Mammary epithelial cell (primary cell): ENCODE results near the gene TMEM14A.

ENCODE experiments used
- EZH2 ChIP-seq: IDR thresholded peaks from 2 replicates; pipeline ENCODE4 v1.6.1; 2012; ENCODE audit warnings: low read length, inconsistent platforms, borderline replicate concordance
- TF ChIP-seq, protein P1 (sequence below), 2 donors: IDR thresholded peaks in 1 of 2; conservative IDR thresholded peaks in 1 of 2; 2 replicates each; pipeline ENCODE4 v1.5.1; 2011 to 2012; ENCODE audit warnings: inconsistent platforms in 2 of 2, low read length in 2 of 2, mild to moderate bottlenecking in 2 of 2, control low read depth in 1 of 2, low read depth in 1 of 2; ENCODE audit not compliant: insufficient read depth in 1 of 2; ENCODE audit errors: extremely low read depth in 1 of 2

DNA sequence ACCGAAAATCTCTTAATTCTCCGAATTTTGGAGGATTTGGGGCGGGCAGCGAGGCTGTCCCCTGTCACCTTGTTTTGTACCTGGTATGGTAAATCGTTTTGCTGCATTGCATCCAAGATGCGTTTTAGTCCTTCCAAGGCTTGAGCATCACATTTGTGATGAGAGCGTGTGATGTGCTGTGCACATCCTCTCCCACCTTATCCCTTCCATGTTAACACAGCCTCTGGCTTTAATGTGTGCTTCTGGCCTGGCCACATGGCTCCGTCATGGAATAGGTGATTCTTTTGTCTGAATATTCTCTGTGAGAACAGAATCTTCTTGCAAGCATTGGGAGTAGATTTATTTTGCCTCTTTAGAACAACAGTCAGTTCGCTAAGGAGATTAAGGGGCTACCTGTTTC, 763 bp downstream of the TMEM14A start:
- TF ChIP-seq, protein P1, sequence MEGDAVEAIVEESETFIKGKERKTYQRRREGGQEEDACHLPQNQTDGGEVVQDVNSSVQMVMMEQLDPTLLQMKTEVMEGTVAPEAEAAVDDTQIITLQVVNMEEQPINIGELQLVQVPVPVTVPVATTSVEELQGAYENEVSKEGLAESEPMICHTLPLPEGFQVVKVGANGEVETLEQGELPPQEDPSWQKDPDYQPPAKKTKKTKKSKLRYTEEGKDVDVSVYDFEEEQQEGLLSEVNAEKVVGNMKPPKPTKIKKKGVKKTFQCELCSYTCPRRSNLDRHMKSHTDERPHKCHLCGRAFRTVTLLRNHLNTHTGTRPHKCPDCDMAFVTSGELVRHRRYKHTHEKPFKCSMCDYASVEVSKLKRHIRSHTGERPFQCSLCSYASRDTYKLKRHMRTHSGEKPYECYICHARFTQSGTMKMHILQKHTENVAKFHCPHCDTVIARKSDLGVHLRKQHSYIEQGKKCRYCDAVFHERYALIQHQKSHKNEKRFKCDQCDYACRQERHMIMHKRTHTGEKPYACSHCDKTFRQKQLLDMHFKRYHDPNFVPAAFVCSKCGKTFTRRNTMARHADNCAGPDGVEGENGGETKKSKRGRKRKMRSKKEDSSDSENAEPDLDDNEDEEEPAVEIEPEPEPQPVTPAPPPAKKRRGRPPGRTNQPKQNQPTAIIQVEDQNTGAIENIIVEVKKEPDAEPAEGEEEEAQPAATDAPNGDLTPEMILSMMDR (conservative IDR thresholded peaks at IDR 0.05 in 1 of 2, IDR thresholded peaks at IDR 0.05 in 1 of 2; ENCODE audit: extremely low read depth in 1 of 2, insufficient read depth in 1 of 2, low read depth in 1 of 2, low read length in 2 of 2): no peak
- TF ChIP-seq EZH2: no peak
